HG02759 (cell line): ENCODE measurements around the gene KCNMA1.
"Not testable (repeated sequence)": the region's sequence is repeated elsewhere in the genome, so short reads cannot be mapped to it uniquely, and the experiment has no call there.

ENCODE experiments used
- ATAC-seq: cut with Tn5 transposase; IDR thresholded peaks from one replicate; pipeline ENCODE4 v1.9.1; 2021; ENCODE audit warnings: mild to moderate bottlenecking, moderate library complexity; ENCODE audit not compliant: unreplicated experiment

Gene KCNMA1

DNA sequence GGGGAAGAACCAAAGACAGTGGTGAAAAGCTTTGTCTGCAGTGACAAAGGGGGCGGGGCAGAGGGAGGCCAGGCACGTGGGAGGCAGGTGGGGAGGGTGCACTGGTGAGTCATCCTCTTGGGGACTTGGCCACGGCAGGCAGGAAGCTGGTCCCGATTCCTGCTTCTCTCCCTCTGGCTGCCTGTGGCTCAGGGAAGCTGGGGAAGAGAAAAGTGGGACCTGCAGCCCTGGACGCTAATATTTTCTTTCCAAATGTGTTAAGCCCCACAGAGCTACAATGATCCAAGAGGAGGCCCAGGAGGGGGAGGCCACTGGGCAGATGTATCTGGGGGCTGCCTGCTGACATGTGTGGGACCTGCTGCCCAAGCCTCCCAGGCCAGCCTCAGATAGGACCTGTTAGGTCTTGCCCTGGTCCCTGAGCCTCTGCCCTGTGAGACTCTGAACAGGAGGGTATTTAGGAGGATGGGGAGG, 231.8 kb downstream of the KCNMA1 start:
- ATAC-seq: peak; percentile 66

DNA sequence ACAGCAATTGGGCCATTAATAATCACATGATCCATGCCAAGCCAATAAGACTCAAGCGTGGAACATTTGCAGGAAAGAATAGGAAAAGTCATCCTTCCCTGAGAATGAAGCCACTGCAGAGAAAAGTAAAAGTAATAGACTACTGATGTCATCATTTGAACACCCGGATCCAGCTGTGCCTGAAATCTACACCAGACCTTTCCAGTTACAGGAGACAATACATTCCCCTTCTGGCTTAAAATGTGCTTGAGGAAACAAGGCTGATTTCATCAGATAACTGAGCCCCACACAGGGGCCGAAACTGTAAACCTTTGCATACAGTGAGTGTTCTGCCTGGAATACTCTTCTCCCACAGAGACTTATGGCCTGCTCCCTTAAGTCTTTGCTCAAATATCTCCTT, 232.8 kb downstream of the KCNMA1 start:
- no peak for ATAC-seq

DNA sequence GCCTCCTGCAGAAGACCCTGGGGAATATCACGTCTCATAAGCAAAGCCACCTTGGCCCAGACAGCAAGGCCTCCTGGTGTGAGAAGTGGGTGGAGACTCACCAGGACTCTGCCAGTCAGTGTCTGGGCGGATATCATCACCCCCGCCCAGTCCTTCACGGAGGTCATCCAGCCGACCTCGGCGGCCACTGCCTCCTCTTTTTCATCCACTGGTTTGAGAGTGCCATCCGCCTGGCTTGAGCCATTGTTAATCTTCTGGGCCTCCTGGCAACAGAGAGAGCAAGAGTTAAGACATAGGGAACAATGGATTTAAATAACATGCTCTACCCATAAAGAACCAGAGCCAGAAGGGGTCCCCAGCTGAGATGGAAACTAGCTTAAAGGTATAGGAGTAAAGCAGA, 233.8 kb downstream of the KCNMA1 start:
- no peak for ATAC-seq

DNA sequence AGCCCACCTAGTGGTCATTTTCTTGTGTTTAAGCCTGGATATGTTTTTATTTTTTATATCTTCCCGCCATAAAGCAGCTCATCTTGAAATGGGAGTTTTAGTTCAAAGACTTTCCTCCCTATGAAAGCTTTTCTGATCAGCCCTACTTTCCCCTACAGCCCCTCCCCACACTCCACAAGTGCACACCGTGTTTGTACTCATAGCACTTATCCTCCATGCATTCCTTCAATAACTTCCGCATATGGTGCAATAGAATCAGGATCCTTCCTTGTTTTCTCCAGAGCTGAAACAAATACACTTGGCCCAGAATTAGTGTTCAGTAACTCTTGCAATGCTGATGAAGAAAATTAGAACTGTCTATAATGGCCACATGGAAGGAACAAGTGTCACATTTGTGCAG, 235.9 kb downstream of the KCNMA1 start:
- no peak for ATAC-seq

DNA sequence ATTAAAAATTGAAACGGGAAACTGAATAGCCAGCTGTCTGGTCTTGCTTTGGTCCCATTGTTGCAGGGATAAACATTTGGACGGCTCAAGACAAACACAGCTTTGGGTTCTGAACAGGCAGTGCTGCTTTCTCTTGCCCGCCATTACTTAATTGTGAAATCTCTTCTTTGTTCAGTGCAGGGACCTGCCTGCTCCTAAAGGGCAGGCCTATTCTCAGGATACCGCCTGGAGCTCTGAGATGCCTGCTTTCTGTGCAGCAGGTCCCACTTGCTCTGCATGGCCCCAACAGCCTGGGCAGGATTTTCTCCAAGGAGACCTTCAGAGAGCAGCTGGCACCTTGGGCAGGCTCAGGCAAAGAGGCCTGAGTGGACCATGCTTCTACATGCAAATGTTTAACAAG, 237.6 kb downstream of the KCNMA1 start:
- no peak for ATAC-seq

DNA sequence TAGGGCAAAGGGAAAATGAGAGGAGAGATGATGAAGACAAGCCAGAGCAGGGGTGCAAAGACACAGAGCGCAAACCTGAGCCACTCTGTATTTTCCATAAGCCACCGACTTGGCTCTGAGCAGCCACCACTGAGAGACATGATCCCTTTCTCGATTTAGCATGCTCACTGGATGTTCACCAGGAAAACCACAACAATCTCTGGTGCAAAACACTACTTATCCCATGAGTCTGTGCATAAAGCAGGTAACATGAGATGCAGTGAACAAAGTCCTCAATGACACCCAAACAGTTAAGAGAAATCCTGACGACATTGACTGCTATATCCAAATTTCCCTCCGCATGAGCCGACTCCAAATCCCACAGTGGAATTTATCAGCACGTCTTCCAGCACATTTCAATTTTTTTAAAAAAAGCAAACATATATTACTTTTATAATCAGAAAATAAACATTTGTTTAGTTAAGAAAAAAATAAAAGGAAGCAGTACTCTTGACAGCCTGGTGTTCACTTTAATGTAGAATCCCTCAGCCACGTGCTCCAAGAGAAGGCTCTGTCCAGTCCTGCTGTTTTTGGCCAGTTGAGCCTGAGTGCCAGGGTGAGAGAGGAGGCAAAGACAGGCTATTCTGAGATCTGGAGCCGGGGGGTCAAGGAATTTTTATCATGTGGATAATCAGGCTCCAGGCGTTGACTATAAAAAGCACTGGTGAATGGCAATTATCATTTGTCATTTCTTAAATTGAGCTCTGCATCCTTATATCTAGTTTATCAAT, 238.4 kb downstream of the KCNMA1 start:
- ATAC-seq: no peak

DNA sequence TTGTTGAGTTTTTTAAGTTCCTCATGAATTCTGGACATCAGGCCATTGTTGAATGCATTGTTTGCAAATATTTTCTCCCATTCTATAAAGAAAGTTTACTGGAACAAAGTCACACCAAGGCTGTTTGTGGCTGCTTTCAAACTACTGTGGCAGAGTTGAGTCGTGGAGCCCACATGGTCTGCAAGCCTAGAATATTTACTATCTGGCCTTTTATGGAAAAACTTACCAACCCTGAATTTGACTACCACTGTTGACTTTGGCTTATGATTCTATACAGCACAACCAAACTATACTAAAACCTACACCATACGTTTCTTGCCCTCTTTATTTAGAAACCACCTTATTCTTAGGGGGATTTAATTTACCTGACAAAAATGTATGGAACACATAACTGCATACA, 239.1 kb downstream of the KCNMA1 start:
- ATAC-seq: no peak

DNA sequence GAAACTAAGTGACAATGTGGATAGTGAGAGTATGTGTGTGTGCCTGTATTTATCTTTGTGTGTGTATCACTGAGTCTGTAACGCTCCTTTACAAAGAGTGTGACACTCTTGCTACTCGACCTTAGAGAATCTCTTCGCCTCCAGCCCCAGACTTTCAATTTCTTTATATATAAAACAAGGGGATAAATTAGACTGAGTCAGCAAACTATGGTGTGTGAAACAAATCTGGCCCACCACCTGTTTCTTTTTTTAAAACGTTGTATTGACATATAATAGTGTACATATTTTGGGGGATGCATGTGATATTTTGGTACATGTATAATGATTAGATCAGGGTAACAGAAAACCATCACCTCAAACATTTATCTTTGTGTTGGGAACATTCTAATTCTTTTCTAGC, 240.5 kb downstream of the KCNMA1 start:
- ATAC-seq: no peak

DNA sequence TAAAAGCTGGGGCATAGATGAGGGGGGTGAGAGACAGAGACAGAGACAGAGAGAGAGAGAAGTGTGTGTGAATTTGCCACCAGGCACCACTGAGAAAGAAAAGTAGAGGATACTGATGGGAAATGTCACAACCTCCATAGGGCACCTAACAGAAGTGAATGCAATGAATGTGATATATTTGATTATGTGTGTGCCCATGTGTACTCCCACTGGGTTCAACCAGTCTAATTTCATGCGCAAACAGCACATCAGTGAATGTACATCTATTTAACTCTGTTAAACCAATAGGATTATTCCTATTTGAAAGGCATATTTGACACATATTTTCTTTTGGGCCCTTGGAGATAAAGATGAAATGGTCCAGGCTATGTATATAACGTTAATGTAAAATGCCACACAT, 241.3 kb downstream of the KCNMA1 start:
- ATAC-seq: no peak

DNA sequence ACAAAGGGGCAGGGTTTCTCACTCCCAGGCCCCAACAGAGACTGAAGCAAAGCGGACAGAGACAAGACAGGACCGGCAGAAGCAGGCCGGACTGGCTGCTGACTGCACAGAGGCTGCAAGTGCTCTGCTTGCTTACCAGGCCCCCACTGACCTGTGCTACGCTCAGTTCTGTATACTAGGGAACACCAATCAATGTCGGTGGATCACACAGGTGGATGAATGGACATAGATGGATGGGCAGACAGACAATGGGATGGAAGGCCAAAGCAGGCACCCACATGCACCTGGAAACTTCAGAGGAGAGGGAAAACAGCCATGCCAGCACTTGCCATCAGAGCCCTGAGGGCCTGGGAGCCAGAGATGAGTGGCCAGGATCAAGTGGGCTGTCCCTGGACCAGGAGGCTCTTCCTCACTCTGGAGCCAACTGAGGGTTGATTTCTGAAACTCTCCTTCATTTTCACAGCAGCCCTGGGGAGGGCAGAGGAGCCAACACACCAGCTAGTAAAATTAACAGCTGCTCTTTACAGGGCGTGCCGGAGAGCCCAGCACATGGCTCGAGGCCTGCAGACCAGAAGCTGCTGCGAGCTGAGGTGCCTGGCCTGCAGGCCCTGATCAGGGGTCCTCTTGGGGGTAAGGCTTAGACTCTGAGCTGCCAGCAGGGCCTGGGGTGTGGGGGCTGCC, 243.6 kb downstream of the KCNMA1 start:
- ATAC-seq: no peak

DNA sequence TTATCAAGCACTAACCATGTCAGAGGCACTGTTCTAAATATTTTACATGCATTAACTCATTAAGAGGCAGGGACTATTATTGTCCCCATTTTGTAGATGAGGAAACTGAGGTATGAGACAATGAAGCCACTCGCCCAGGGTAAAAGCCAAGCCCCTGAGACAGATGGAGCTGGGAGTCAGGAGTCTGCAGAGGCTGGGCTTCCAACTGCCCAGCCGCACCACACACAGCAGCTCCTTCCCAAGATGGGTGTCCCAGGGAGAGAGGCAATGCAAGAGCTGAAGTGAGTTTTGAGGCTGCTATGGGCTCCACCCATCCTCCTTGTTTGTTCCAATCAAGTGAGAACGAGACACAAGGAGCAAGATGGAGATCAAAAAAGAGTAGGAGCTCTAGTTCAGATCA, 244.2 kb downstream of the KCNMA1 start:
- no peak for ATAC-seq

DNA sequence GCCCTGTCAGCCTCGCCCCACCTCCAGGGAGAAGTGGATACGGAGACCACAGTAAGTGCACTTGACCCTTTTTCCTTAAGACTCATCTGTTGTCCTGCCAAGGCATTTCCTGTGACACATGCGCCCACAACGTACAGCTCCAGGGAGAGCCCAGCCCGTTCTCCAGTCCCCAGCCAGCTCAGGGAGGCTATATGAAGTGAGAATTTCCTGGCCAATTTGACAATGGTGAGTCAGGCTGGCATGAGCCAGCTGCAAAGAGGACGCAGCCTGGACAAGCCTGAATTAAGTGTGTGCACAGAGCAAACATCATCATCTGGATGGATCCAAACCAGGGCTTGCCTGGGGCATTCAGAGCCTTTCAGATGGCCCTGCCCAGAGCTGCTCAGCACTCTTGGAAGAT, 244.8 kb downstream of the KCNMA1 start:
- no peak for ATAC-seq

DNA sequence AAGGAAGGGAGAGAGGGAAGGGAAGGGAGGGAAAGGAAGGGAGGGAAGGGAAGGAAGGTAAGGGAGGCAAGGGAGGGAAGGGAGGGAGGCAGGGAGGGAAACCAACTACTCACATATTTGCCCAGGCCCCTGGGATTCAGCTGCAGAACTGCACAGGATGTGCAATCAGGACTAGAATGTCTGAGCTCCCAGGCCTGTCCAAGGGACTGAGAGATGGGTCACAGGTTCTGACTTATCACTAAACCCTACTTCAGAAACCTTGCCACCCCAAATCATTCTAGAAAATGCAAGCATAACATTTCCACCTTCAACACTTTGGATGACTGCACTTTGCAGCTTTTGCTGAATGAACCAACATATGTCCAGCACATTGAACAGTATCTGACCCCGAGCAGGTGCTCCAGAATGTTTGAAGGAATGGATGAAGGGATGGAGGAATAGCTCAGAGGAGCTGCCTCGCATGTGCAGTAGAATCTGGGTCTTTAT, 245.3 kb downstream of the KCNMA1 start:
- ATAC-seq: no peak

DNA sequence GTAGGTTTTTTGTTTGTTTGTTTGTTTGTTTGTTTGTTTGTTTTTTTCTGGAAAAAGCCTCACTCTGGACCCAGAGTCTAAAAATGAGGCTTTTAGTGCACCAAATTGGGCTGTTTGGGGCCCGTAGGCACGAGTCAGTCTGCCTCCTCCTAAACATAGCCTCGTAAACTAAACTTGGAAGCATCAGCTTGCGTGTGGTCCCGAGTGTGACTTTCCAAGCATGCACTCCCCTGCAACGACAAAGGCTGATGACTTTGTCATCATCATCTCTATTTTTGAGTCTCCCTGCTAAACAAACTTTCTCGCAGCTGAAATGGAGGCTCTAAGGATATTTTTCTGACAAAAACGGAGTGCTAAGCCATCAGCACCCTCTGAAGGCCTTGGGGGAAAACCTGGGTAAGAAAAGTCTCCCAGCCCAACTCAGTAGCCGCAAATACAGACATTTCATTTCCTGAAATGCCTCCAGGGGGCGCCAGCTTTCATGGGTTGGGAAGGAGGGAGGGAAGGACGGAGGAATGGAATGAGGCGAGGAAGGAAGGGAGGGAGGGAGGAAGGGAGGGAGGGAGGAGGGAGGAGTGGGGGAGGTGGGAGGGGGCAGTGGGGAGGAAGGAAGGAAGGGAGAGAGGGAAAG, 245.9 kb downstream of the KCNMA1 start:
- no peak for ATAC-seq

DNA sequence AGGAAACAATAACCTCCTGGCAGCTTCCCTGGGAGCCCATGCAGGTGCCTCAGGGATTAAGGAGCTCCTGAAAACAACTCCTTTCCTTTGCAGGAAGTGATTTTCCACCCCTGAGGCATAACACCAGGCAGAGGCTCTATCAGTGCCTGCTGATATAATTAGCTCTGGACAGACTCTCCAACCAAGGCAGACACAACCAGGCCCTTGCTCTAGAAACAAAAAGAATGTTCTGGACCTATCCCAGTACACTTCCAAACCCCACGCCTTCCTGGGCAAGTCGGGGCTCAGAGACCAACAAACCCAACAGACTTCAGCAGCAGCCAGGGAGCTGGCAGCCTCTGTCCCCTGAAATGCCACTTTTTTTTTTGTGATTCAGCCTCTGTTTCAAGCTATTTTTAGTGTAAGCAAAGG, 247.1 kb downstream of the KCNMA1 start:
- no peak for ATAC-seq

DNA sequence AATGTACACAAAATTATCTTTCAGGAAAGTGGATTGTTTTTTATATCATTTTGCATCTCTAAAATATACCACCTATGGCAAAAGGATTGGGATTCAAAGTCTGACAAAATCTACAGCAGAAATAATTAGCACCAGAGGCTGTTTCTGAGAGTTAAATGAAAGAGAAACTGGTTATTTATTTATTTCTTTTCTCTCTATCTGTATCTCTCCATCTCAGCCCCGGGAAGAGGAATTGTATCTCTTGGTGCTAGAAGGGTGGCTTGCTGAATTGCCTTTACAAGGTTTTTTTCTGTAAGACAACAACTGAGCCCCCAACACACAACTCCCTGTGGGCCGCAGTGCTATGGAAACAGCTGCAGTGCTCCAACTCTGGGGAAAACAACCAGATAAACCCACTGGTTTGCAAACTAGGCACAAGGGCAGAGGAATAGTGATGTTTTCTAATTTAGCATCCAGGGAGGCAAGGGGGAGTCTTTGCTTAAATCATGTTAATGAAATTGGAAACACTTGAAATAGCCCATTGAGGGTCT, 249.0 kb downstream of the KCNMA1 start:
- no peak for ATAC-seq

DNA sequence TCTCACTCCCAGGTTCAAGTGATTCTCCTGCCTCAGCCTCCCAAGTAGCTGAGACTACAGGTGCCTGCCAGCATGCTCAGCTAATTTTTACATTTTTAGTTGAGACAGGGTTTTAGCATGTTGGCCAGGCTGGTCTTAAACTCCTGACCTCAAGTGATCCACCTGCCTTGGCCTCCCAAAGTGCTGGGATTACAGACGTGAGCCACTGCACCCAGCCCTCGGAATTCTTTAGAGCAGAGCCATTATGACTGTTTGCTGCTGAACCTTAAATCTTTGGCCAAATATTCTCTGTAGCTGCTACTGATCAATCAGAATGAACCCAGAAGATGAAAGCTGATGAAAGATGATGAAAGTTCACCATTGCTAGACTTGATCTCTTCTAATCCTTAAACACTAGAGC, 249.9 kb downstream of the KCNMA1 start:
- ATAC-seq: not testable (repeated sequence)

DNA sequence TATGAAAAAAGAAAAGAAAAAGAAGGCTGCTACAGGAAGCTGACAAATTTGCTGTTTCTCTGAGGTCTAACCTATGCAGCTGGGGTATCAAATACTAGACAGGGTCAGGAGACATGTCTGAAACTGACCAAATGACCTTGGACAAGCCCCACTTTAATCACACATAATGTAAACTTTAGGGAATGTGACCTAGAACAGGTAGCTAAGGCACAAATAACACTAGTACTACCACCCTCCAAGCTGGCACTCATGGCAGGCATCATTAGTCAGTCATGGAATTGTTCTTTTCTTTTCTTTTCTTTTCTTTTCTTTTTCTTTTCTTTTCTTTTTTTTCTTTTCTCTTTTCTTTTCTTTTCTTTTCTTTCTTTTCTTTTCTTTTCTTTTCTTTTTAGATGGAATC, 250.4 kb downstream of the KCNMA1 start:
- no peak for ATAC-seq

DNA sequence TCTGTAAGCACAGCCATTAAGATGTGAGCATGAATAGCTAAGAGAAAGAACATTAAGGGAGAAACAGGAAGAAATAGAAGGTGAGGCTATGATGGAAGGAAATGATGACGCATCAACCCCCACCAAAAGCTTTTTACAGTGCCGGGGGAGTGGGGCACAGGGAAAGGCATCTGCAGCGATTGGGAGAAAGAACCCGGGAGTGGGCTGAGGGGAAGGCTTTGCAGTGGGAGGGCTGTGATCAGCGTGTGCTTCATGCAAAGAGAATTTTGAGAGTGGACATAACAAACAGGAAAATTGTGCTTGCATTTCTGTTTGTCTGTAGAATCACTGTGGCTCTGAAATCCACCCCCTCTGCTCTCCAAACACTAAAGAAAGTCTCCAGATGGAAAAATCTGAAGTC, 250.8 kb downstream of the KCNMA1 start:
- no peak for ATAC-seq

DNA sequence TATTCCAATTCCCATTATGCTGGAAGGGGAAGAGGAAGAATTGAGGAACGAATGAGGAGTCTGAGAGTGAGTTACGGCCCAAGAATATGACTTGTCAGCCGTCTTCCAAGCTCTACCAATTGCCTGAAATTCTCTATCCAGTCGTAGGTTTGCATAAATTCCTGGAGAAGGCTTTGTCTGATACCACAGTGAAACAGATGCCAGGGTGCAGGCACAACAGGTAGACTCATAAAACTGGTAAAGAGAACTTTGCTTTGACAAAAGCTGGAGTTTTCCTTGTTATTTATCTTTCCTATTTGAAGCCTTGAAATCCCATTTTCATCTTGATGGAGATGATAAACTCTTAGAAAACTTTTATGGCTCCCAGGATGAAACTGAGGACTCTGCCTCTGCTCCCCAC, 251.2 kb downstream of the KCNMA1 start:
- ATAC-seq: no peak

DNA sequence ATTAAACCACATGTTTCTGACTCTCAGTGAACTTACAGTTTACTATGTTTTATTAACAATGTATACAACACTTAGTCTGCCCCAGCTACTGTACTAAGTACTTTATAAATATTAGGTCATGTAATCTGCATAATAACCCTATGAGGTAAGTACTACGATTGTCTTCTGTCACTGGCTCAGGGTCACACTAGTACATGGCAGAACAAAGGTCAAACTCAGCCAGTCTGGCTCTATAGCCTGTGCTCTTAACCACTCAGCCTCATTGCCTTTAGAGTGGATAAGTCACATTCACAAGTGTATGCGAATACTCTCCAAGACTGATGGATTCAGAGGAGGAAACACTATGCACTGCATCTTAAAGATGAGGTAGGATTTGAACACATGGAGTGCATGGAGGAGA, 252.3 kb downstream of the KCNMA1 start:
- no peak for ATAC-seq
